Ovary (tissue), 9 donors: ENCODE measurements around the gene KRTAP1-1. TPM values are rescaled to one million over a fixed set of nuclear protein-coding genes. Genes with fewer than 3 reads are reported as not detected.

Experiments
- DNase-seq, 5 donors: peaks; one replicate each; pipeline ENCODE4 v3.0.0-alpha.2; 2019 to 2020
- H3K27ac ChIP-seq, 2 donors: fragments of 200-600 bp; one replicate each; pipeline versions ENCODE4 v1.5.1 to v1.8.0; 2019 to 2022
- H3K27me3 ChIP-seq: fragments of 200-600 bp; one replicate; pipeline ENCODE4 v1.8.0; 2022
- H3K36me3 ChIP-seq: fragments of 200-600 bp; sonication (generic); one replicate; pipeline ENCODE4 v1.5.1; 2019
- H3K4me1 ChIP-seq: one replicate; pipeline ENCODE4 v1.8.1; 2013; ENCODE audit warnings: mild to moderate bottlenecking, moderate library complexity; ENCODE audit not compliant: insufficient read depth
- H3K4me3 ChIP-seq: fragments of 200-600 bp; sonication (generic); one replicate; pipeline ENCODE4 v1.5.1; 2017
- H3K9me3 ChIP-seq, 2 donors: fragments of 200-600 bp in 1 of 2; sonication (generic) in 1 of 2; one replicate each; pipeline versions ENCODE4 v1.5.1 to v1.8.1; 2013 to 2019; ENCODE audit warnings: mild to moderate bottlenecking in 1 of 2, moderate library complexity in 1 of 2
- CTCF ChIP-seq, 3 donors: fragments of 450-650 bp in 2 of 3; fragments of 200-600 bp in 1 of 3; IDR thresholded peaks; one replicate each; pipeline versions ENCODE4 v1.5.1 to v1.8.0; 2016 to 2022; ENCODE audit warnings: antibody characterized with exemption in 3 of 3, mild to moderate bottlenecking in 1 of 3
- EP300 ChIP-seq: sonication (generic); formaldehyde crosslinking; IDR thresholded peaks from one replicate; pipeline ENCODE4 v1.6.1; 2017; ENCODE audit warnings: antibody characterized with exemption
- POLR2A ChIP-seq: fragments of 450-650 bp; IDR thresholded peaks from one replicate; pipeline ENCODE4 v1.6.1; 2017; ENCODE audit warnings: antibody characterized with exemption, mild to moderate bottlenecking, moderate library complexity
- WGBS, 3 donors: extraction: QIAGEN DNeasy Blood & Tissue Kit in 1 of 3; methylation state at CpG; one replicate each; pipeline versions ENCODE4 v1.1.5 to v1.1.7; 2013 to 2017; 5-methylcytosine and 5-hydroxymethylcytosine counted together
- intact Hi-C, 4 donors: fragments of 100-400 bp; cut with DNase I; formaldehyde crosslinking; loops; one replicate each; pipeline versions ENCODE4 v1.11.0 to v1.15.1; 2022 to 2023
- polyA plus RNA-seq, 2 donors: library from polyadenylated mRNA; stranded (reverse); fragments of 200-250 nt in 1 of 2; fragments of 350-450 nt in 1 of 2; fragmentation: Illumina TruSeq in 1 of 2; extraction: RNeasy Lipid Tissue Mini Kit (QIAGEN cat#74804) in 1 of 2; gene quantifications; one replicate each; pipeline ENCODE4 v1.2.3, GENCODE V29; 2013 to 2014
- total RNA-seq, 7 donors: library from RNA; depleted of rRNA in 2 of 7; stranded (reverse); fragments of >200 nt in 2 of 7; fragmentation: NEBNext Ultra II Directional in 3 of 7; extraction: Animal tissue kit (Norgen Biotek cat#: 25700) in 3 of 7; gene quantifications; one replicate each; pipeline versions ENCODE4 v1.1.0 to v1.2.4, GENCODE V29; 2016 to 2023
- donor health status: DM: no; HTN: no; CAD: no; lungs with moderate emphysema.
- donor health status: DM: no; HTN: no; CAD: no.
- donor health status: Bipolar disorder and iron deficiency.
- donor health status: DM: yes; HTN: yes; CAD: no.
- donor health status: DM: no; HTN: no; CAD: no.
- donor health status: DM: yes; HTN: yes; CAD: no.

The KRTAP1-1 gene
- total and polyA plus RNA-seq, 9 donors = not detected

- no peak for TF ChIP-seq CTCF (IDR thresholded peaks at IDR 0.05)
- TF ChIP-seq POLR2A = no peak
- TF ChIP-seq EP300 = no peak
- DNase-seq = no peak
- Histone ChIP-seq H3K9me3 (no peaks in the 10 kb centered on the region), H3K27ac (no peak overlapping the region), H3K4me3 (no peak overlapping the region), H3K4me1 (no peaks in the 10 kb centered on the region), H3K36me3 (no peaks in the 10 kb centered on the region), H3K27me3 (no peaks in the 10 kb centered on the region)
- 93 to 97% (median 93%) methylated on average over 2 of the region's 2 CpGs for WGBS, 3 donors
- intact Hi-C loops = no loop called here
These were observed 32.4 kb upstream of the KRTAP1-1 start for GRCh38 chr17:41073676-41074075.

GRCh38 chr17:41071606-41072360, 30.5 kb upstream of the KRTAP1-1 start:
- Histone ChIP-seq H3K4me3 (no peak overlapping the region), H3K27me3 (no peaks in the 10 kb centered on the region), H3K4me1 (no peaks in the 10 kb centered on the region), H3K36me3 (no peaks in the 10 kb centered on the region), H3K27ac (no peak overlapping the region), H3K9me3 (no peaks in the 10 kb centered on the region)
- intact Hi-C loops = no loop called here
- TF ChIP-seq CTCF (IDR thresholded peaks at IDR 0.05) = no peak
- no peak for TF ChIP-seq EP300
- no peak for TF ChIP-seq POLR2A
- no peak for DNase-seq
- WGBS, 3 donors = 79 to 87% (median 85%) methylated on average over 5 of the region's 5 CpGs

DNA sequence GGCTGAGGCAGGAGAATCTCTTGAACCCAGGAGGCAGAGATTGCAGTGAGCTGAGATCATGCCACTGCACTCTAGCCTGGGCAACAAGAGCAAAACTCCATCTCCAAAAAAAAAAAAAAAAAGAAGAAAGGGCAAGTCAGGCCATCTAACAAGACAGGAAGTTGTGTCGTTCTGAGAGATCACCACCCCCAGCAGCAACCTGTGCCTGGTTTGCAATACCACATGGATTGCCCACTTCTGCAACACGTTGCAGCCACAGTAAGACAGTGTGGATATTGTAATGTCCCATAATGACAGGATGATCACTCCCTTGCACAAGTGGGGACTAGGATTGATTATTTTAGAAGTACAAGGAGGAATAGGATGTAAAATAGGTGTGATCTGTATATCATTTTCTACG, 27.8 kb upstream of the KRTAP1-1 start:
- H3K27ac ChIP-seq = no peak overlapping the region
- H3K4me3 ChIP-seq = no peak overlapping the region
- 95% methylated on average over 3 of the region's 3 CpGs for WGBS, 3 donors
- H3K36me3 ChIP-seq = no peaks in the 10 kb centered on the region
- TF ChIP-seq CTCF (IDR thresholded peaks at IDR 0.05) = no peak
- no peak for TF ChIP-seq EP300
- TF ChIP-seq POLR2A = no peak
- DNase-seq = no peak
- intact Hi-C loops = no loop called here
- no peaks in the 10 kb centered on the region for H3K9me3 ChIP-seq
- no peaks in the 10 kb centered on the region for H3K4me1 ChIP-seq
- H3K27me3 ChIP-seq = no peaks in the 10 kb centered on the region

DNA sequence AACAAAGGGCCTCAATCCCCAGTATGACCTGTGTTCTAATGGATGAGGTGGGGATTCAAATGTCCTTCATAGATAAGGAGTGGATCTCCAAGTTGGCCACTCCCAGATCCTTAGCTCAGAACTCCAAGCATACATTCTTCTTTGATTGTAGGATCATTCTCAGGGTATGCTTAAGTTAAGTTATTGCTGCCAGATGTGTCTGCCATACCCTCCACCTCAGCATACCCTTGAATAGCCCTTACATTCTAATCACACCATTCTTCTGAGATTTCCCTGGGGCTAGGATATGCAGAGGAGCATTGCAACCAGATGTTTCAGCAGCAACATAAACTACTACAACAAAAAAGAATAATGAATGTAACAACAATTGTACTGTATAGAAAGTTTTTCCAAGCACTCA, 26.0 kb upstream of the KRTAP1-1 start:
- Histone ChIP-seq H3K9me3 (no peaks in the 10 kb centered on the region), H3K4me1 (no peaks in the 10 kb centered on the region), H3K27me3 (no peaks in the 10 kb centered on the region), H3K4me3 (no peak overlapping the region), H3K36me3 (no peaks in the 10 kb centered on the region), H3K27ac (no peak overlapping the region)
- intact Hi-C loops = no loop called here
- TF ChIP-seq EP300 (no peak), CTCF (IDR thresholded peaks at IDR 0.05) (no peak), POLR2A (no peak)
- no peak for DNase-seq
